ENCODE measurements around the gene EPB41L4B. TPM values are rescaled to one million over a fixed set of nuclear protein-coding genes. Genes with fewer than 3 reads are reported as not detected.

The EPB41L4B gene
- total and polyA plus RNA-seq, 2 of the 4 experiments (the other 2 are of a cell fraction), result 0.36 to 0.54 TPM

- H3K4me3 ChIP-seq (ENCODE audit: insufficient read depth, low read depth, low read length), result no peak overlapping the region
- no peaks in the 10 kb centered on the region for H4K20me1 ChIP-seq (ENCODE audit: insufficient read depth, low read length)
- no peak overlapping the region for H2BK5ac ChIP-seq (ENCODE audit: low read depth, low read length, poor library complexity, severe bottlenecking)
- no TSS peak for BruUV-seq (replicated peaks)
- in situ Hi-C loops (cut with MboI; ENCODE audit: low sequenced_read_pairs) (no loop called here), dilution Hi-C loops (cut with HindIII; ENCODE audit: low sequenced_read_pairs, unreplicated experiment) (no loop called here), intact Hi-C loops (cut with micrococcal nuclease) (no loop called here)
- no peak overlapping the region for H3K14ac ChIP-seq (replicated peaks; ENCODE audit: low read depth, low read length)
- H3K18ac ChIP-seq (ENCODE audit: low read depth, low read length), result no peak overlapping the region
- no peak for DNase-seq
- no peaks in the 10 kb centered on the region for H3K9me3 ChIP-seq (ENCODE audit: control insufficient read depth, insufficient read depth, low read length)
- no peak overlapping the region for H3K9ac ChIP-seq (ENCODE audit: low read depth, low read length)
- no peaks in the 10 kb centered on the region for H3K79me1 ChIP-seq (ENCODE audit: low read depth in 1 of 2, low read length in 2 of 2)
- H2BK15ac ChIP-seq (ENCODE audit: low read depth, low read length), result no peak overlapping the region
- H3K4ac ChIP-seq (ENCODE audit: low read depth, low read length), result no peak overlapping the region
- H3K36me3 ChIP-seq (ENCODE audit: control insufficient read depth, insufficient read depth, low read length), result no peaks in the 10 kb centered on the region
- H3K9me1 ChIP-seq (ENCODE audit: insufficient read depth, low read length), result no peaks in the 10 kb centered on the region
- TF ChIP-seq NFE2L2 (IDR thresholded peaks at IDR 0.05; ENCODE audit: low read depth, low read length), result no peak
- TF ChIP-seq RFX5 (IDR thresholded peaks at IDR 0.05; ENCODE audit: low read depth, low read length), result no peak
- TF ChIP-seq MAZ (IDR thresholded peaks at IDR 0.05; ENCODE audit: borderline replicate concordance, low read depth, low read length), result no peak
- TF ChIP-seq CTCF (conservative IDR thresholded peaks at IDR 0.05; ENCODE audit: low read depth, low read length), result no peak
- no peak for TF ChIP-seq POLR2A (IDR thresholded peaks at IDR 0.05; ENCODE audit: low read depth, low read length)
- TF ChIP-seq SMC3 (IDR thresholded peaks at IDR 0.05; ENCODE audit: low read depth, low read length), result no peak
- H3K23ac ChIP-seq (ENCODE audit: low read depth, low read length), result no peak overlapping the region
- H3K4me1 ChIP-seq (ENCODE audit: control insufficient read depth, insufficient read depth, low read length), result no peaks in the 10 kb centered on the region
- CTCF ChIA-PET, result interaction anchor here (0.6 kb wide), 2 partner anchors 13 to 36 kb away, joined by 3 read pairs; no protein-coding TSS in a partner anchor
- H4K91ac ChIP-seq (ENCODE audit: insufficient read depth, low read depth, low read length), result no peak overlapping the region
- no peak overlapping the region for H2BK20ac ChIP-seq (ENCODE audit: low read depth, low read length)
- H3K56ac ChIP-seq (ENCODE audit: extremely low read depth, insufficient read depth, low read length), result no peak overlapping the region
- H3K27me3 ChIP-seq (ENCODE audit: control insufficient read depth, insufficient read depth, low read length), result peaks cover 20% of the 10 kb centered on the region
- no peak overlapping the region for H2AFZ ChIP-seq (replicated peaks; ENCODE audit: low read length, poor library complexity)
- POLR2A ChIA-PET (ENCODE audit: unreplicated experiment), result no interaction called here
- H3K27ac ChIP-seq (ENCODE audit: insufficient read depth, low read length), result no peak overlapping the region
- H4K5ac ChIP-seq (ENCODE audit: low read depth, low read length), result no peak overlapping the region
- H4K8ac ChIP-seq (ENCODE audit: low read depth in 2 of 2, low read length in 2 of 2), result no peak overlapping the region
- H2AK9ac ChIP-seq (replicated peaks; ENCODE audit: low read depth, low read length, poor library complexity), result no peak overlapping the region
- H3K4me2 ChIP-seq (ENCODE audit: low read depth, low read length), result no peak overlapping the region
- no CpG with 5 or more reads among the region's 1 CpG for WGBS, 2 experiments (ENCODE audit: extremely low coverage in 2 of 2, insufficient read length in 1 of 2)
- no peak overlapping the region for H2BK120ac ChIP-seq (ENCODE audit: low read depth, low read length)
- no peak overlapping the region for H2AK5ac ChIP-seq (ENCODE audit: low read depth, low read length)
- no peak for ATAC-seq (ENCODE audit: low read depth)
Measured at GRCh38 chr9:109231593-109231992, 89.3 kb downstream of the EPB41L4B start.

All from IMR-90 (cell line).